ENCODE results near the gene ARHGAP28. TPM values are rescaled to one million over a fixed set of nuclear protein-coding genes. Genes with fewer than 3 reads are reported as not detected.

Gene ARHGAP28
- total and polyA plus RNA-seq, 10 of the 15 experiments (the other 5 are each of a cell fraction or from before 2014, with no cell fraction given): not detected

- no peak for TF ChIP-seq ZNF687 (IDR thresholded peaks at IDR 0.05)
- TF ChIP-seq IRF3 (IDR thresholded peaks at IDR 0.05): no peak
- no peak for TF ChIP-seq E2F4 (IDR thresholded peaks at IDR 0.05; ENCODE audit: low read depth, low read length)
- no peak for TF ChIP-seq E2F8 (IDR thresholded peaks at IDR 0.05; ENCODE audit: low read depth, partially characterized antibody)
- no peak for TF ChIP-seq ZZZ3 (IDR thresholded peaks at IDR 0.05; ENCODE audit: control insufficient read depth, insufficient read length, low read depth)
- no peak for TF ChIP-seq BCL3 (IDR thresholded peaks at IDR 0.05; ENCODE audit: borderline replicate concordance, insufficient read depth, low read depth, low read length, poor library complexity, severe bottlenecking)
- no peak for TF ChIP-seq SIN3A (IDR thresholded peaks at IDR 0.05; ENCODE audit: low read depth, low read length)
- TF ChIP-seq POLR2AphosphoS2 (IDR thresholded peaks at IDR 0.05; ENCODE audit: low read depth, low read length): no peak
These were observed 53.3 kb downstream of the ARHGAP28 start (continued) for GRCh38 chr18:6782861-6783260.
